Measurements from ENCODE around the gene LCP2.

The LCP2 gene

GRCh38 chr5:170287532-170287931 is 10.0 kb downstream of the LCP2 start:
- H3K27ac ChIP-seq (ENCODE audit: low read depth, low read length) = no peak overlapping the region
- peaks cover 91% of the 10 kb centered on the region for H3K27me3 ChIP-seq (ENCODE audit: insufficient read depth, low read length)
- H2AFZ ChIP-seq (ENCODE audit: low read length, unreplicated experiment) = no peak overlapping the region
- H3K36me3 ChIP-seq (ENCODE audit: insufficient read depth, low read length) = no peaks in the 10 kb centered on the region
- no peaks in the 10 kb centered on the region for H3K4me1 ChIP-seq (ENCODE audit: control insufficient read depth, insufficient read depth, low read length, unreplicated experiment)
- H3K4me3 ChIP-seq (ENCODE audit: low read depth, low read length) = no peak overlapping the region
- no peaks in the 10 kb centered on the region for H3K79me2 ChIP-seq (ENCODE audit: control insufficient read depth, insufficient read depth, low read length, unreplicated experiment)

- peaks cover 81% of the 10 kb centered on the region for H3K27me3 ChIP-seq (ENCODE audit: insufficient read depth, low read length)
- no peaks in the 10 kb centered on the region for H3K79me2 ChIP-seq (ENCODE audit: control insufficient read depth, insufficient read depth, low read length, unreplicated experiment)
- H3K36me3 ChIP-seq (ENCODE audit: insufficient read depth, low read length) = no peaks in the 10 kb centered on the region
- H3K4me3 ChIP-seq (ENCODE audit: low read depth, low read length) = no peak overlapping the region
- no peak overlapping the region for H3K27ac ChIP-seq (ENCODE audit: low read depth, low read length)
- H3K4me1 ChIP-seq (ENCODE audit: control insufficient read depth, insufficient read depth, low read length, unreplicated experiment) = no peaks in the 10 kb centered on the region
- H2AFZ ChIP-seq (ENCODE audit: low read length, unreplicated experiment) = no peak overlapping the region
These were observed 11.1 kb downstream of the LCP2 start for GRCh38 chr5:170286386-170286925.

GRCh38 chr5:170285181-170285580 is 12.4 kb downstream of the LCP2 start:
- H2AFZ ChIP-seq (ENCODE audit: low read length, unreplicated experiment) = no peak overlapping the region
- no peak overlapping the region for H3K4me3 ChIP-seq (ENCODE audit: low read depth, low read length)
- peaks cover 71% of the 10 kb centered on the region for H3K27me3 ChIP-seq (ENCODE audit: insufficient read depth, low read length)
- no peaks in the 10 kb centered on the region for H3K4me1 ChIP-seq (ENCODE audit: control insufficient read depth, insufficient read depth, low read length, unreplicated experiment)
- H3K36me3 ChIP-seq (ENCODE audit: insufficient read depth, low read length) = no peaks in the 10 kb centered on the region
- no peak overlapping the region for H3K27ac ChIP-seq (ENCODE audit: low read depth, low read length)
- H3K79me2 ChIP-seq (ENCODE audit: control insufficient read depth, insufficient read depth, low read length, unreplicated experiment) = no peaks in the 10 kb centered on the region

- no peaks in the 10 kb centered on the region for H3K36me3 ChIP-seq (ENCODE audit: insufficient read depth, low read length)
- H3K79me2 ChIP-seq (ENCODE audit: control insufficient read depth, insufficient read depth, low read length, unreplicated experiment) = no peaks in the 10 kb centered on the region
These were observed 13.3 kb downstream of the LCP2 start for GRCh38 chr5:170284231-170284630.

GRCh38 chr5:170283296-170283695 is 14.3 kb downstream of the LCP2 start:
- no peak overlapping the region for H2AFZ ChIP-seq (ENCODE audit: low read length, unreplicated experiment)
- peaks cover 54% of the 10 kb centered on the region for H3K27me3 ChIP-seq (ENCODE audit: insufficient read depth, low read length)
- H3K4me1 ChIP-seq (ENCODE audit: control insufficient read depth, insufficient read depth, low read length, unreplicated experiment) = no peaks in the 10 kb centered on the region
- no peaks in the 10 kb centered on the region for H3K36me3 ChIP-seq (ENCODE audit: insufficient read depth, low read length)
- no peak overlapping the region for H3K4me3 ChIP-seq (ENCODE audit: low read depth, low read length)
- no peak overlapping the region for H3K27ac ChIP-seq (ENCODE audit: low read depth, low read length)
- H3K79me2 ChIP-seq (ENCODE audit: control insufficient read depth, insufficient read depth, low read length, unreplicated experiment) = no peaks in the 10 kb centered on the region

More at GRCh38 chr5:170284231-170284630, 13.3 kb downstream of the LCP2 start:
- Histone ChIP-seq H2AFZ (ENCODE audit: low read length, unreplicated experiment) (no peak overlapping the region), H3K4me1 (ENCODE audit: control insufficient read depth, insufficient read depth, low read length, unreplicated experiment) (no peaks in the 10 kb centered on the region), H3K27me3 (ENCODE audit: insufficient read depth, low read length) (peaks cover 63% of the 10 kb centered on the region), H3K4me3 (ENCODE audit: low read depth, low read length) (no peak overlapping the region), H3K27ac (ENCODE audit: low read depth, low read length) (no peak overlapping the region)

GRCh38 chr5:170280011-170280493 is 17.5 kb downstream of the LCP2 start:
- Histone ChIP-seq H3K4me1 (ENCODE audit: control insufficient read depth, insufficient read depth, low read length, unreplicated experiment) (no peaks in the 10 kb centered on the region), H3K36me3 (ENCODE audit: insufficient read depth, low read length) (no peaks in the 10 kb centered on the region), H3K27ac (ENCODE audit: low read depth, low read length) (no peak overlapping the region), H3K4me3 (ENCODE audit: low read depth, low read length) (no peak overlapping the region), H3K27me3 (ENCODE audit: insufficient read depth, low read length) (peaks cover 35% of the 10 kb centered on the region), H2AFZ (ENCODE audit: low read length, unreplicated experiment) (no peak overlapping the region), H3K79me2 (ENCODE audit: control insufficient read depth, insufficient read depth, low read length, unreplicated experiment) (no peaks in the 10 kb centered on the region)

- H3K4me1 ChIP-seq (ENCODE audit: control insufficient read depth, insufficient read depth, low read length, unreplicated experiment) = no peaks in the 10 kb centered on the region
- H3K4me3 ChIP-seq (ENCODE audit: low read depth, low read length) = no peak overlapping the region
- H3K27ac ChIP-seq (ENCODE audit: low read depth, low read length) = no peak overlapping the region
- no peaks in the 10 kb centered on the region for H3K36me3 ChIP-seq (ENCODE audit: insufficient read depth, low read length)
- peaks cover 29% of the 10 kb centered on the region for H3K27me3 ChIP-seq (ENCODE audit: insufficient read depth, low read length)
- no peak overlapping the region for H2AFZ ChIP-seq (ENCODE audit: low read length, unreplicated experiment)
- no peaks in the 10 kb centered on the region for H3K79me2 ChIP-seq (ENCODE audit: control insufficient read depth, insufficient read depth, low read length, unreplicated experiment)
These were observed 18.1 kb downstream of the LCP2 start for GRCh38 chr5:170279459-170279817.

GRCh38 chr5:170278611-170279458 is 18.7 kb downstream of the LCP2 start:
- Histone ChIP-seq H3K4me1 (ENCODE audit: control insufficient read depth, insufficient read depth, low read length, unreplicated experiment) (no peaks in the 10 kb centered on the region), H2AFZ (ENCODE audit: low read length, unreplicated experiment) (no peak overlapping the region), H3K4me3 (ENCODE audit: low read depth, low read length) (no peak overlapping the region), H3K27me3 (ENCODE audit: insufficient read depth, low read length) (peaks cover 23% of the 10 kb centered on the region), H3K36me3 (ENCODE audit: insufficient read depth, low read length) (no peaks in the 10 kb centered on the region), H3K27ac (ENCODE audit: low read depth, low read length) (no peak overlapping the region), H3K79me2 (ENCODE audit: control insufficient read depth, insufficient read depth, low read length, unreplicated experiment) (no peaks in the 10 kb centered on the region)

GRCh38 chr5:170277867-170278281 is 19.7 kb downstream of the LCP2 start:
- no peak overlapping the region for H3K27ac ChIP-seq (ENCODE audit: low read depth, low read length)
- no peaks in the 10 kb centered on the region for H3K36me3 ChIP-seq (ENCODE audit: insufficient read depth, low read length)
- no peaks in the 10 kb centered on the region for H3K79me2 ChIP-seq (ENCODE audit: control insufficient read depth, insufficient read depth, low read length, unreplicated experiment)
- peaks cover 14% of the 10 kb centered on the region; the same call in 1 of the 2 replicates for H3K27me3 ChIP-seq (ENCODE audit: insufficient read depth, low read length)
- H3K4me1 ChIP-seq (ENCODE audit: control insufficient read depth, insufficient read depth, low read length, unreplicated experiment) = no peaks in the 10 kb centered on the region
- no peak overlapping the region for H2AFZ ChIP-seq (ENCODE audit: low read length, unreplicated experiment)
- H3K4me3 ChIP-seq (ENCODE audit: low read depth, low read length) = no peak overlapping the region

- Histone ChIP-seq H3K36me3 (ENCODE audit: insufficient read depth, low read length) (no peaks in the 10 kb centered on the region), H3K79me2 (ENCODE audit: control insufficient read depth, insufficient read depth, low read length, unreplicated experiment) (no peaks in the 10 kb centered on the region), H3K27me3 (ENCODE audit: insufficient read depth, low read length) (peaks cover 12% of the 10 kb centered on the region; the same call in 1 of the 2 replicates), H3K4me3 (ENCODE audit: low read depth, low read length) (no peak overlapping the region), H3K27ac (ENCODE audit: low read depth, low read length) (no peak overlapping the region), H3K4me1 (ENCODE audit: control insufficient read depth, insufficient read depth, low read length, unreplicated experiment) (no peaks in the 10 kb centered on the region), H2AFZ (ENCODE audit: low read length, unreplicated experiment) (no peak overlapping the region)
These were observed 21.4 kb downstream of the LCP2 start for GRCh38 chr5:170276140-170276539.

Data from ACC112 (cell line).